Neural cell (in vitro differentiated cells): Measurements from ENCODE around the gene ABT1.

Experiments used
- CTCF ChIP-seq: fragments of 450-650 bp; IDR thresholded peaks from 2 replicates; pipeline ENCODE4 v1.5.1; 2014; ENCODE audit warnings: antibody characterized with exemption, mild to moderate bottlenecking, moderate library complexity; ENCODE audit not compliant: poor library complexity, severe bottlenecking
- EP300 ChIP-seq: fragments of 450-650 bp; conservative IDR thresholded peaks from 2 replicates; pipeline ENCODE4 v1.6.1; 2014; ENCODE audit warnings: antibody characterized with exemption, mild to moderate bottlenecking, moderate library complexity; ENCODE audit not compliant: poor library complexity, severe bottlenecking
- RAD21 ChIP-seq: fragments of 450-650 bp; conservative IDR thresholded peaks from 2 replicates; pipeline ENCODE4 v1.6.1; 2014; ENCODE audit warnings: antibody characterized with exemption, mild to moderate bottlenecking, moderate library complexity

- TF ChIP-seq CTCF (no peak), RAD21 (no peak), EP300 (no peak)
Observed at GRCh38 chr6:26623339-26623859, 26.6 kb downstream of the ABT1 start.
